Measurements from ENCODE around the gene TTYH1. TPM values are rescaled to one million over a fixed set of nuclear protein-coding genes. Genes with fewer than 3 reads are reported as not detected.

TTYH1 gene
- total and polyA plus RNA-seq, 2 of the 4 experiments (the other 2 are of a cell fraction) = not detected

GRCh38 chr19:54484451-54484850 lies 69.2 kb downstream of the TTYH1 start:
- Histone ChIP-seq H3K27me3 (ENCODE audit: control insufficient read depth, insufficient read depth, low read length) (no peaks in the 10 kb centered on the region), H3K14ac (replicated peaks; ENCODE audit: low read depth, low read length) (no peak overlapping the region), H3K9me3 (ENCODE audit: control insufficient read depth, insufficient read depth, low read length) (no peaks in the 10 kb centered on the region), H2BK5ac (ENCODE audit: low read depth, low read length, poor library complexity, severe bottlenecking) (no peak overlapping the region), H2AK9ac (replicated peaks; ENCODE audit: low read depth, low read length, poor library complexity) (no peak overlapping the region), H3K4me2 (ENCODE audit: low read depth, low read length) (no peak overlapping the region), H3K18ac (ENCODE audit: low read depth, low read length) (no peak overlapping the region), H2BK15ac (ENCODE audit: low read depth, low read length) (no peak overlapping the region), H3K9me1 (ENCODE audit: insufficient read depth, low read length) (no peaks in the 10 kb centered on the region; the same call in 1 of the 2 replicates), H4K91ac (ENCODE audit: insufficient read depth, low read depth, low read length) (no peak overlapping the region), H3K9ac (ENCODE audit: low read depth, low read length) (no peak overlapping the region), H3K4me3 (ENCODE audit: insufficient read depth, low read depth, low read length) (no peak overlapping the region), H2AFZ (replicated peaks; ENCODE audit: low read length, poor library complexity) (no peak overlapping the region), H2BK20ac (ENCODE audit: low read depth, low read length) (no peak overlapping the region), H3K4me1 (ENCODE audit: control insufficient read depth, insufficient read depth, low read length) (no peaks in the 10 kb centered on the region), H3K27ac (ENCODE audit: insufficient read depth, low read length) (no peak overlapping the region), H3K36me3 (ENCODE audit: control insufficient read depth, insufficient read depth, low read length) (no peaks in the 10 kb centered on the region), H3K23ac (ENCODE audit: low read depth, low read length) (no peak overlapping the region), H3K4ac (ENCODE audit: low read depth, low read length) (no peak overlapping the region), H4K20me1 (ENCODE audit: insufficient read depth, low read length) (no peaks in the 10 kb centered on the region), H4K5ac (ENCODE audit: low read depth, low read length) (no peak overlapping the region), H2AK5ac (ENCODE audit: low read depth, low read length) (no peak overlapping the region), H4K8ac (ENCODE audit: low read depth in 2 of 2, low read length in 2 of 2) (no peak overlapping the region), H2BK120ac (ENCODE audit: low read depth, low read length) (no peak overlapping the region), H3K56ac (ENCODE audit: extremely low read depth, insufficient read depth, low read length) (no peak overlapping the region), H3K79me1 (ENCODE audit: low read depth in 1 of 2, low read length in 2 of 2) (no peaks in the 10 kb centered on the region)
- in situ Hi-C loops (cut with MboI; ENCODE audit: low sequenced_read_pairs) = no loop called here
- ChIA-PET CTCF (no interaction called here), POLR2A (ENCODE audit: unreplicated experiment) (no interaction called here)
- BruUV-seq (replicated peaks) = no TSS peak
- 84% methylated on average over 5 of the region's 10 CpGs; no CpG with 5 or more reads in 1 of the 2 experiments for WGBS, 2 experiments (ENCODE audit: extremely low coverage in 2 of 2, insufficient read length in 1 of 2)
- TF ChIP-seq FOS (IDR thresholded peaks at IDR 0.05; ENCODE audit: low read depth, low read length) (no peak), ELK1 (IDR thresholded peaks at IDR 0.05; ENCODE audit: borderline replicate concordance, low read depth, low read length) (no peak), POLR2A (IDR thresholded peaks at IDR 0.05; ENCODE audit: low read depth, low read length) (no peak), CEBPB (IDR thresholded peaks at IDR 0.05; ENCODE audit: low read depth, low read length) (no peak), SMC3 (IDR thresholded peaks at IDR 0.05; ENCODE audit: low read depth, low read length) (no peak), USF2 (IDR thresholded peaks at IDR 0.05; ENCODE audit: low read depth, low read length) (no peak), BHLHE40 (IDR thresholded peaks at IDR 0.05; ENCODE audit: low read depth, low read length) (no peak), RFX5 (IDR thresholded peaks at IDR 0.05; ENCODE audit: low read depth, low read length) (no peak), CTCF (conservative IDR thresholded peaks at IDR 0.05; ENCODE audit: low read depth, low read length) (no peak), NFE2L2 (IDR thresholded peaks at IDR 0.05; ENCODE audit: low read depth, low read length) (no peak), MAFK (IDR thresholded peaks at IDR 0.05; ENCODE audit: low read depth, low read length) (no peak), CHD1 (IDR thresholded peaks at IDR 0.05; ENCODE audit: low read depth, low read length) (no peak), MXI1 (IDR thresholded peaks at IDR 0.05; ENCODE audit: borderline replicate concordance, low read depth, low read length) (no peak), RCOR1 (IDR thresholded peaks at IDR 0.05; ENCODE audit: insufficient replicate concordance, low read length) (no peak), RAD21 (IDR thresholded peaks at IDR 0.05; ENCODE audit: low read length) (no peak)
- intact Hi-C loops (cut with micrococcal nuclease) = no loop called here
- DNase-seq (no peak), ATAC-seq (ENCODE audit: low read depth) (no peak)
- dilution Hi-C loops (cut with HindIII; ENCODE audit: low sequenced_read_pairs, unreplicated experiment) = no loop called here

All from IMR-90 (cell line).